Measurements from ENCODE around the gene PGM5. TPM values are rescaled to one million over a fixed set of nuclear protein-coding genes. Genes with fewer than 3 reads are reported as not detected.

Gene PGM5
- total RNA-seq, 4 donors from 2014 or later: 502 to 719 (median 699) TPM

DNA sequence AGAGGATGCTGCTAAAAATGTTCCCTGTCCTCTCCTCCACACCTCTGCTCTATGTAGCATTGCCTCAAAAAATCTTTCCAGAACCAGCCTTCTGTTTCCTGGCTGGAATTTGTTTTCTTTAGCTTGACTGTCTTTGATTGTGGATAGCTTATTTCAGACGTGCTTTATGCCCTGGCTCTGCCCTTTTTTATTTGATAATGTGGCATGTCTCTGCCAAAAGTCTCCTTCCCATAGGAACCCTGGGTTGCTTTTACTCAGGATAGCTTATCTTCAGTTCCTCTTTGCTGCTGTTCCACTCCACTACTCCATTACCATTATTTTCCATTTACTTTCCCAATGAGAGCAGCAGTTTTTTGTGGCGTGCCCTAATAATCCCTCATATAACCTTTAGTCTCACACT is 185.2 kb downstream of the PGM5 start:
- 21 to 30% methylated on average over 2 of the region's 2 CpGs for WGBS, 2 donors (ENCODE audit: low coverage in 1 of 2)
- no peak for TF ChIP-seq POLR2AphosphoS5 (IDR thresholded peaks at IDR 0.05)
- no peak for TF ChIP-seq EP300 (IDR thresholded peaks at IDR 0.05)
- no peak for TF ChIP-seq POLR2A (IDR thresholded peaks at IDR 0.05)
- TF ChIP-seq, protein P1, sequence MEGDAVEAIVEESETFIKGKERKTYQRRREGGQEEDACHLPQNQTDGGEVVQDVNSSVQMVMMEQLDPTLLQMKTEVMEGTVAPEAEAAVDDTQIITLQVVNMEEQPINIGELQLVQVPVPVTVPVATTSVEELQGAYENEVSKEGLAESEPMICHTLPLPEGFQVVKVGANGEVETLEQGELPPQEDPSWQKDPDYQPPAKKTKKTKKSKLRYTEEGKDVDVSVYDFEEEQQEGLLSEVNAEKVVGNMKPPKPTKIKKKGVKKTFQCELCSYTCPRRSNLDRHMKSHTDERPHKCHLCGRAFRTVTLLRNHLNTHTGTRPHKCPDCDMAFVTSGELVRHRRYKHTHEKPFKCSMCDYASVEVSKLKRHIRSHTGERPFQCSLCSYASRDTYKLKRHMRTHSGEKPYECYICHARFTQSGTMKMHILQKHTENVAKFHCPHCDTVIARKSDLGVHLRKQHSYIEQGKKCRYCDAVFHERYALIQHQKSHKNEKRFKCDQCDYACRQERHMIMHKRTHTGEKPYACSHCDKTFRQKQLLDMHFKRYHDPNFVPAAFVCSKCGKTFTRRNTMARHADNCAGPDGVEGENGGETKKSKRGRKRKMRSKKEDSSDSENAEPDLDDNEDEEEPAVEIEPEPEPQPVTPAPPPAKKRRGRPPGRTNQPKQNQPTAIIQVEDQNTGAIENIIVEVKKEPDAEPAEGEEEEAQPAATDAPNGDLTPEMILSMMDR (IDR thresholded peaks at IDR 0.05): no peak
- ATAC-seq: no peak
- Histone ChIP-seq H3K36me3 (no peaks in the 10 kb centered on the region), H3K9me3 (no peaks in the 10 kb centered on the region), H3K4me1 (peaks cover 6 to 43% (median 16%) of the 10 kb centered on the region in 3 donors), H3K27ac (peak overlapping the region; percentile 44 to 90 (median 80)), H3K27me3 (no peaks in the 10 kb centered on the region), H3K4me3 (no peak overlapping the region)

DNA sequence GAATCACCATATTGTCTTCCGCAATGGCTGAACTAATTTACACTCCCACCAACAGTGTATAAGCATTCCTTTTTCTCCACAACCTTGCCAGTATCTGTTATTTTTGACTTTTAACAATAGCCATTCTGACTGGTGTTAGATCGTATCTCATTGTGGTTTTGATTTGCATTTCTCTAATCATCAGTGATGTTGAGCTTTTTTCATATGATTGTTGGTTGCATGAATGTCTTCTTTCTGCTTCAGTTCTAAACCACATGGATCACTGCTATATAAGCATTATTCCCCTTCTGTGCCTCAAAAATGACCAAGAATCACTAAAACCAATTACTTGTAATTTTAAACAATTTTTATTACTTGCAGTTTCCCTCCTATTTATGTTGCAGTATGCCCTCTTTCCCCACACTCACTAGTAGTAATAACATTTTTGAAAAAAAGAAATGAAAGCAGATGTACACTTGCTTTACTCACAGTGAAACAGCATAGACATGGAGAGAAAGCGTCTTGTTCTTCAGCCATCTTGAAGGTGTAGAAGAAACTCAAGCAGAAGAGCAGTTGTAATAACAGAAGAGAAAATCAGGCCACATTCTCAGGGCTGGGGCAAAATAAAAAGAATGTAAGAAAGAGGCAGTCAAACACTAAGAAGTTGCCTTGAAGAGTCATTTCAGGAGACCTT is 188.8 kb downstream of the PGM5 start:
- 88 to 98% methylated on average over 3 of the region's 3 CpGs for WGBS, 2 donors (ENCODE audit: low coverage in 1 of 2)
- ATAC-seq: no peak
- Histone ChIP-seq H3K4me1 (peaks cover 0 to 27% (median 15%) of the 10 kb centered on the region in 3 donors), H3K27ac (no peak overlapping the region), H3K36me3 (no peaks in the 10 kb centered on the region), H3K9me3 (no peaks in the 10 kb centered on the region), H3K27me3 (no peaks in the 10 kb centered on the region), H3K4me3 (no peak overlapping the region)
- TF ChIP-seq, protein P1 (IDR thresholded peaks at IDR 0.05): no peak
- no peak for TF ChIP-seq POLR2A (IDR thresholded peaks at IDR 0.05)
- TF ChIP-seq POLR2AphosphoS5 (IDR thresholded peaks at IDR 0.05): no peak
- TF ChIP-seq EP300 (IDR thresholded peaks at IDR 0.05): no peak

DNA sequence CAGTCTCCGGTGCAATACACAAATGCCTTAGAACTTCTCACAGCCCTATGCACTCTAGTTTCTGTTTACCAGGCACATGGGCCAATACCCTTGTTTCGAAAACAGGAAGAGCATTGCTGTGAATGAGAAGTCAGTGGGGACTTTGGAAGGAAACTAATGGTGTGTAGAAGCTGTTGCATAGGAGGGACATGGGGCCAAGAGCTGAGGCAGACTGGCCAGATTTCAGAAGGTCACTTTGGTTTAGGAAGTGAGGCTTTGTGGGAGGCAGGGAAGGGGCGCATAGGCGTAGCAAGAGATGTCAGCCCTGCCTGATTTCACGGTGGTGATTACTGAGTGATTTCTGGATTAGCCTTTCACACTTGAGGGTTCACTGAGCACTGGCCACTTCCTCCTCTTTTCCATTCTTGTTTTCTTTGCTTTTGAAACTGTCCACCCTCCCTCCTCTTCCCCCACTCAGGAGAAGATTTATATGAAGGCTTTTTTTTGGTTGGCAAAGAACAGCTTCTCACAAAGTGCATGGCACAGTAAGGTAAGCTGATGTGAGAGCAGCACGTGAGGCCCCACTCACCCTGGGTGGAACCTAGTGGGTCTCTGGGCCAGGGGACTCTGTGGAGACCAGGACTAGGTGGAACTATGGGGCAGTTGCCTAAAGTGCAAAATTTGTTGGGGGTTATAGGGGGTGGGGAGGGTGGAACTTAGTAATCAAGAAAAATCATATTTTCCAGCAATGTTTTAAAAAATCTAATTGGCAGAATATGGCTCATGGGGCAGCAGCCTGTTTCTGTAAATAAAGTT is 190.4 kb downstream of the PGM5 start:
- no peak for TF ChIP-seq POLR2A (IDR thresholded peaks at IDR 0.05)
- no peak for TF ChIP-seq POLR2AphosphoS5 (IDR thresholded peaks at IDR 0.05)
- TF ChIP-seq, protein P1 (IDR thresholded peaks at IDR 0.05): no peak
- no peak for TF ChIP-seq EP300 (IDR thresholded peaks at IDR 0.05)
- no peaks in the 10 kb centered on the region for H3K27me3 ChIP-seq
- H3K27ac ChIP-seq: peak overlapping the region; percentile 21 to 62 (median 46)
- H3K4me3 ChIP-seq: no peak overlapping the region
- H3K9me3 ChIP-seq: no peaks in the 10 kb centered on the region
- ATAC-seq: peak; percentile 62
- H3K36me3 ChIP-seq: no peaks in the 10 kb centered on the region
- peaks cover 0 to 22% (median 5%) of the 10 kb centered on the region in 3 donors for H3K4me1 ChIP-seq
- 48 to 58% methylated on average over 4 to 6 of the region's 6 CpGs for WGBS, 2 donors (ENCODE audit: low coverage in 1 of 2)

DNA sequence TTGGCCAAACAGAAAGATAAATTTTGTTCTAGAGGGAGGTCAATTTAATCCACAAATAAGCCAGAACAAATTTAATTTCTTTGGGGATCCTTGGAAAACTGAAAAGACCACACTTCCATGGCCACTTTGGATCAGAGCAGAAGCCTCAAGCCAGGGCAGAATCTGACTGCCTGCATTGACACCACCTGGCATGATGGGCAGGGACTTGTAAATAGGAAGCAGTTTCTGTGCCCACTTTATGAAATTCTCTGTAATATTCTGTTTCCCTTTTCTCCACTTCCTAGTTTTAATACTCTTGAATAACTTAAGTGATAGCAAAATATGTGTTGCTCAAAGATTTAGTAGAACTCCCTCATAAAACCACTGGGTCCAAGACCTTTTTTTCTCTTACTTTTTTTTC is 191.0 kb downstream of the PGM5 start:
- no peak for ATAC-seq
- Histone ChIP-seq H3K27me3 (no peaks in the 10 kb centered on the region), H3K9me3 (no peaks in the 10 kb centered on the region), H3K36me3 (no peaks in the 10 kb centered on the region), H3K4me1 (peaks cover 0 to 27% (median 4%) of the 10 kb centered on the region in 3 donors), H3K27ac (peak overlapping the region in 3 of 4 donors; percentile 21 to 62 (median 47)), H3K4me3 (no peak overlapping the region)
- TF ChIP-seq EP300 (IDR thresholded peaks at IDR 0.05) (no peak), POLR2A (IDR thresholded peaks at IDR 0.05) (no peak), POLR2AphosphoS5 (IDR thresholded peaks at IDR 0.05) (no peak)
- TF ChIP-seq, protein P1 (IDR thresholded peaks at IDR 0.05): no peak

Data from gastroesophageal sphincter (tissue), 4 donors.